HL-60/S4 (cell line): Measurements from ENCODE around the gene ACOT7.

Experiments used
- in situ Hi-C: fragments of 300-500 bp; cut with MboI; formaldehyde crosslinking; loops from 2 replicates; pipeline ENCODE4 v1.14.3; 2022; ENCODE audit warnings: low sequenced_read_pairs

ACOT7 gene

DNA sequence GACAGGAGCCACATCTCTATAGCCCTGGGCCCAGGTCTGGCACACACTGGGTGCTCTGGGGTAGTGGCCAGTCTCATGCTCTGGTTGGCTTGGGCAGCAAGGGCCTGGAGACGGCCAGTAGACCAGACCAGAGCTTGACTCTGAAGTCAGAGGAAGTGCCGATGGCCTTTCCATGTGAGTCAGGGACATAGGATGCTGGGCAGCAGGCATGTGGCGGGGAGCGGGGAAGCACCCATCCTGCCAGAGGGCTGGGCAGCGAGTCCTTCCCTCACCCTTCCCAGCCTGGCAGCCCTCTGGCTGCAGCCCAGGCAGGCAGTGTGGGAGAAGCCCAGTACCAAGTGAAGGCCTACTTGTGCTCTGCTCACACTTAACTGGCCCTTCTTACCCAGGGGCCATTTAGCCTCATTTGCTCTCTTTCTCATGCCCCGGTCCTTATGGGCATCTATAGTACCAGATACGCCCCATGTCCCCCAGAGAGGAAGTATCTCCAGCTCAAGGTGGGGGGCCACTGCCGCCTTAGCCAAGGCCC is 136.0 kb downstream of the ACOT7 start:
- in situ Hi-C loops = loop anchor here (10.0 kb wide), 1 partner anchor 87 kb away; no protein-coding TSS in a partner anchor

DNA sequence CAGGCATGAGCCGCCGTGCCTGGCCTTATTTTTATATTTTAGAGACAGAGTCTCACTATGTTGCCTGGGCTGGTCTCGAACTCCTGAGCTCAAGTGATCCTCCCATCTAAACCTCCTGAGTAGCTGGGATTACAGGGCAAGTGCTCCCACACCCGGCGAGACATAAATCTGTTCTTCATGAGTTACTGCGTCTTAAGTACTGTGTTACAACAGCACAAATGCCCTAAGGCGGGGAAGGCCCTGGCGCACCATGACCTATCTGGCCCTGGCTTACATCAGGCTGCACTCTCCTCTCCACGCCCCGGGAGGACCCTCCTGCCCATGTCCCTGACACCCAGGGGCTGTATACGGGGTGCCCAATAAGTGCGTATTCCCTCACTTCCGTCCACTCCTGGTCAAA is 136.9 kb downstream of the ACOT7 start:
- in situ Hi-C loops = loop anchor here (10.0 kb wide), 1 partner anchor 88 kb away; no protein-coding TSS in a partner anchor

DNA sequence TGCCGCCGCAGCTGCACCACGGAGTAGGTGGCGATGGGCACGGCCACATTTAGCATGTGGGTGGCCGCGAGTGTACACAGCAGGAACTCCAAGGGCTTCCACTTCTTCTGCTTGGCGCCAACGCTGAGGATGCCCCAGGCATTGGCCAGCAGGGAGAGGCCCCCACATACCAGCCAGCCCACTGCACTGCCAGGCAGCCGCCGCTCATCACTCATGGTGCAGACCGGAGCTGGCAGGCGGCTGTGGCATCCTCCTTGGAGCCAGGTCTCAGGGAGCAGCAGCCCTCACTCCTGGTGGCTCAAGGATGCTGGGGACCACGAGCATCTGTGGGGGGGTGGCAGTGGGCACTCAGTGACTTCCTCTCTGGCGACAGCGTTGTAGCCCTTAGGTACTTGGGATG is 138.9 kb downstream of the ACOT7 start:
- in situ Hi-C loops = loop anchor here (10.0 kb wide), 1 partner anchor 90 kb away; no protein-coding TSS in a partner anchor

DNA sequence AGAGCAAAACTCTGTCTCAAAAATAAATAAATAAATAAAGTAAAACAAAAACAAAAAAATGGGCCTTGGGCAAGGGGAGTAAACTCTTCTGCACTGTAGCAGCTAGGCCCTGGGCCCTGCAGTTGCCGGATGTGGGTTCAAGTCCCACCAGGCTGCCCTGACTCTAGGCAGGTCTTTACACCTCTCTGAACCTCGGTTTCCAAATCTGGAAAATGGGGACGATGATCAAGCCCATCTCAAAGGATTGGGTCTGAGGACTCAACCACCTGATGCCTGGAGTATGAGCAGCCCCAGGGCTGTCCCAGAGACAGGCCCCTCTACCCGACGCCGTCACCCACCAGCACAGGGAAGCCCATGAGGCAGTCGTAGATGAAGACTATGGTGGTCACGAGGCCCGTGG is 140.2 kb downstream of the ACOT7 start:
- in situ Hi-C loops = loop anchor here (10.0 kb wide), 1 partner anchor 91 kb away; no protein-coding TSS in a partner anchor

DNA sequence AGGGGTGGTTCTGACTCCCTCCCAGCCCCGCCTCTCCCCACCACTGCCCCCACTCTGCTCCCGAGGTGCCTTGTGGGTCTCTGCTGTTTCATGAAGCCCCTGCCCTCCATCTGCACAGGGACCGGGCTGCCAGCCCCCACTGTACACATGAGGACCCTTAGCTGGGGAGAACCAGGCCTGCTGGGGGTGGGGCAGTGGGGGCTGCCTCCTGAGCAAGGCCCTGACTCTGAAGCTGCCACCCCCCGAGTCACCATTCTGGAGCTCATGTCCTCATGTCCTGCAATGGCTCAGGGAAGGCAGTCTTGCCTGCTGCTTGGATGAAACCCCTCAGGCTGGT is 141.2 kb downstream of the ACOT7 start:
- in situ Hi-C loops = loop anchor here (10.0 kb wide), 1 partner anchor 92 kb away; no protein-coding TSS in a partner anchor

DNA sequence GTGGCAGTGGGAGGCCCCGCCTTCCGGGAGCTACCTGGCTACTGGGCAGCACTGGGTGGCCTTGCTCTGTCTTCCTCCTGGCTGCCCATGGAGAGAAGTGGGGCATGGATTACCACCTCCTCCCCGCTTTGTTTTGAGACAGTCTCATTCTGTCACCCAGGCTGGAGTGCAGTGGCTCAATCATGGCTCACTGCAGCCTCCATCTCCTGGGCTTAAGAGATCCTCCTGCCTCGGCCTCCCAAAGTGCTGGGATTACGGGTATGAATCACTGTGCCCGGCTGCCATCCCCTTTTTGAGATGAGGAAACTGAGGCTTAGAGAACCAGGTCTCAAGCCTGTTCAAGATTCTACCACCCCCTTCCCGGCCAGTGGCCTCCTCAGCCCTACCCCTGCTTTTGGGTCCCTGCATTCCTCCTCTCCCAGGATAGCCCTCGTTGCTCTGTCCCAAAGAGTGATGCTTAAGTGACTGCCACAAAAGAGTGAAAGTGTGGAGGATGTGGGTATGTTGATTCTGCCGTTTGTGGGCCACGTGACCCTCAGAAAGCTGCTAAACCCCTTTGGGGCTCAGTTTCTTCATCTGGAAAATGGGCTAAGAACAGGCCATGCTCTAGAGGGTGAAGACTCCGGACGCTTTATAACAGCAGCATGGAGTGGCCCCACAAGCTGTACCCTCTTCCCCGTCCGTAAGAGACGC is 141.7 kb downstream of the ACOT7 start:
- in situ Hi-C loops = loop anchor here (10.0 kb wide), 1 partner anchor 93 kb away; no protein-coding TSS in a partner anchor

DNA sequence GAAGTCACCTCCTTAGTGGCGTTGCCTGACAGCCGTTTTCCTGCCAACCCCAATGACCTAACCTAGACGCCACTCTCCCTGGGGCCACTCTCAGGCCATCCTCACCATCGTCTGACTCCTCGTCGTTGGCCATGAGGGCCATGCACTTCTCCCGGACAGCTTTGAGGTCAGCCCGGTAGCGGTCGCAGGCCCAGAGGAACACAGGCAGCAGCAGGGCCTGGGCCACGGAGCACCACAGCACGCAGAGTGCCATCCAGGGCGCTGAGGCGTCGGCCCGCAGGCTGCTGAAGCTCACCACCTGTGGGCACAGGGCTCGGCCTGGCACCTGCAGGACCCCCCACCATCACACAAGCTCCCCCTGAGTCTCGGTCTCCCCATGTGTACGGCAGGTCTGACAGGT is 142.3 kb downstream of the ACOT7 start:
- in situ Hi-C loops = loop anchor here (10.0 kb wide), 1 partner anchor 94 kb away; no protein-coding TSS in a partner anchor

DNA sequence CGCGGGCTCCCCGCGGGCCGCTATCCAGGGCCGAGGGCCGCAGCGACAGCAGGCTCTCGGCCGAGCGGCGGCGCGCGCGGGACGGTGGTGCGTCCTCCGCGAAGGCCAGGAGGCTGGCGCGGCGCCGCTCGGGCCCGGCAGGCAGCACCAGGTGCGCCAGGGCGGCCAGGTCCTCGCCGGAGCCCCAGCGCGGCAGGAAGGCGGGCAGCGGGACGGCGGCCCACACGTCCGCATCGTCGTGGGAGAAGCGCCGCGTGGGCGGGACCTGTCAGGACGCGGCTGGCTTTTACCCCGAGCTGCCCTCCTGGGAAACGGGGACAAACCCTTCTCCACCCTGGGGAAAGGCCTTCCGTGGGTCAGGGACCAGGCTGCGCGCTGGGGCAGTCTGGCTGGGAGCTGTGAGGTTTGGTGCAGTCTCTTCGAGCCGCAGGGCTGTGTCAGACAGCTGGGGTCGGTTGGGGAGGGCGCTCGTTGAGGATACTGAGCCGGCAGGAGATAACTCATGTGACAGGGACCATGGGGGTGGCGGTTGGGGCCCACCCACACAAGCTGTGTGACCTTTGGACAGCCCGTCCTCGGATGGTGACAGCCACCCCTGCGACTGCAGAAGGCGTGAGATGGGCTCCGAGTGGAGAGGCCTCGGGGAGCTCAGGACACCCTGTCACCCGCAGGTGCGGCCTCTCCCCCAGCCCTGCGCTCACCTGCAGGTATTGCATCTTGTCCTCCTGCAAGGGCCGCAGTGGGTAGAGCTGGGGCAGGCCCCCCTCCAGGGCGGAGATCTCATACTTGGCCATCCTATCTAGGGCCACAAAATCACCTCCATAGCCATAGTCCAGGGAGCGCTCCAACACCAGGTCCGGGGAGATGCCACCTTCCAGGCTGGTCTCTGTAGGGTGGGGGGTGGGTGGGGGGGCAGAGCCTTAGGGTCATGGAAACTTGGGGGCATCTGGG is 143.6 kb downstream of the ACOT7 start:
- in situ Hi-C loops = loop anchor here (10.0 kb wide), 2 partner anchors 95 to 155 kb away; no protein-coding TSS in a partner anchor

DNA sequence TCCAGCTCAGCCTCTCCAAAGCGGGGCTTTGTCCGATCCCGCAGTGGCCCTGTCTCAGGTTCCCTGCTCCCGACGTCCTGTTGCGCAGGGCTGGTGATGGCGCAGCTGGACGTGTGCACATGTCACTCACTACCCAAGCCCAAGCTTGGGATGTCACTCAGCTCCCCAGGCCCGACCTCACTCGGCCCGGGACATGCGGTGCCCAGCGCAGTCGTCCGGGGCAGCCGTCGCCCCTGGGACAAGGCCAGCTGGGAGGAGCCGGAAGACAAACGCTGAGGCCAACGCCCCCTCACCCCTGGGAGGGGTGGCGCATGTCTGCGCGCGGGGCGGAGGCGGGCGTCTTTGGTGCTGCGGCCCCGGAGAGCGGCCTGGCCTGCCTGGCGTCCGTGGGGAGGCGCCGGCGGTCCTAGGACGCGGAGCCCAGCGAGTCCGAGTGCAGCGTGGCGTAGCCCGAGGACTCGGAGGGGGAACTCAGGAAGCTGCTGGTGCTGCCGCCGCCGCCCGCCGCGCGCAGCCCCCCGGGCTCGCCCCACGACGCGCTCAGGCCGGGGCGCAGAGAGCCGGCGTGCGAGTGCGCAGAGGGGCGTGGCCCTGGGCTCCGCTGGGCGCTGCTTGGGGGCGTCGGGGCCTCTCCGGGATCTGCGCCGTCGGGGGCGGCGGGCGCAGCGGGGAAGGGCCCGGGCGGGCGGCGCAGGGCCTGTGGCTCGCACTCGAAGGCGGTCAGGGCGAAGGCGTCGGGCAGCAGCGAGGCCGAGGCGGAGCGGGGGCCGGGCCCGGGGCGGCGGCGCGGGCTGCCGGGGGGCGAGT is 144.4 kb downstream of the ACOT7 start:
- in situ Hi-C loops = loop anchor here (10.0 kb wide), 1 partner anchor 156 kb away; no protein-coding TSS in a partner anchor

DNA sequence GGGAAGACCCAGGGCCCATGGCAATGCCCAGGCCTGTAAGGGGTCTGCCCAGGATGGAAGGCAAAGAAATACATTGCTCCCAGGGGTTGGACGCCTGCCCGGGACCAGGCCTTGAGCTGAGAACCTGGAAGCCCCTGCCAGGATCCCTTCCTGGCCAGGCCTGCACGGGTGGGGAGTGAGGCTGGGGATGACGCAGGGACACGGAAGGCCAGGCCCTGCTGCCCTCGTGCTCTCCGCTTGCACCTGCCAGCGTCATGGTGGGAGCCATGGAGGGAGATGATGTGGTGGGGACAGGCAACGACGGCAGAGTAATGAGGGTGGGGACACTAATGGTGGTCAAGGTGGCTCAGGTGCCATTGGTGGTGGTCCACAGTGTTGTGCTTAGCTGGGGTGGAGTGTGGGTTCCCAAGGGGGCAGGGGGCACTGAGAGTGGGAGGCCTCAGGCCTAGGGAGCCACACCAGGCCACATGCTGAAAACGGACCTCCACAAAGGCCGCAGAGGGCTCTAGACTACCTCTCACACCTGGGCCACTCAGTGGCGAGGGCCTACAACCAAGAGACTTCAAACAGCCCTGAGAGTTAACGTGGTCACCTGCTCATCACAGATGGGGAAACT is 145.3 kb downstream of the ACOT7 start:
- in situ Hi-C loops = loop anchor here (10.0 kb wide), 1 partner anchor 157 kb away; no protein-coding TSS in a partner anchor

DNA sequence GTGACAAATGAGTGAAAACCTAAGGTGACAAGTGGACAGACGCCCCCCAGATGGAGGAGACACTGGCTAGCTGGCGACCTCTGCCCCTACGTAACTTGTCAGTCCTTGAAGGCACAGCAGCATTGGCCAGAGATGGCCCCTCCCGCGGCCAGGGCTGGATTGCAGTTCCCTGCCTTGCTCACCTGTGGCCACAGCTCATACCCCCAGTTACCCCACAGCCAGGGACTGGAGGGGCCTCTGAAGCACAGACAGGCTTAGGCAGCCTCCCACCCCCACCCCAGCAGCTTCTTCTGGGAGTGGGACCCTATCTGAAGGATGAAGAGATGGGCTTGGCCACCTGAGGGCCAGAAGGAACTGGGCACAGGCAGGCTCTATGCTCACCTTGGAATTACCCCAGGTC is 145.9 kb downstream of the ACOT7 start:
- in situ Hi-C loops = loop anchor here (10.0 kb wide), 1 partner anchor 157 kb away; no protein-coding TSS in a partner anchor

DNA sequence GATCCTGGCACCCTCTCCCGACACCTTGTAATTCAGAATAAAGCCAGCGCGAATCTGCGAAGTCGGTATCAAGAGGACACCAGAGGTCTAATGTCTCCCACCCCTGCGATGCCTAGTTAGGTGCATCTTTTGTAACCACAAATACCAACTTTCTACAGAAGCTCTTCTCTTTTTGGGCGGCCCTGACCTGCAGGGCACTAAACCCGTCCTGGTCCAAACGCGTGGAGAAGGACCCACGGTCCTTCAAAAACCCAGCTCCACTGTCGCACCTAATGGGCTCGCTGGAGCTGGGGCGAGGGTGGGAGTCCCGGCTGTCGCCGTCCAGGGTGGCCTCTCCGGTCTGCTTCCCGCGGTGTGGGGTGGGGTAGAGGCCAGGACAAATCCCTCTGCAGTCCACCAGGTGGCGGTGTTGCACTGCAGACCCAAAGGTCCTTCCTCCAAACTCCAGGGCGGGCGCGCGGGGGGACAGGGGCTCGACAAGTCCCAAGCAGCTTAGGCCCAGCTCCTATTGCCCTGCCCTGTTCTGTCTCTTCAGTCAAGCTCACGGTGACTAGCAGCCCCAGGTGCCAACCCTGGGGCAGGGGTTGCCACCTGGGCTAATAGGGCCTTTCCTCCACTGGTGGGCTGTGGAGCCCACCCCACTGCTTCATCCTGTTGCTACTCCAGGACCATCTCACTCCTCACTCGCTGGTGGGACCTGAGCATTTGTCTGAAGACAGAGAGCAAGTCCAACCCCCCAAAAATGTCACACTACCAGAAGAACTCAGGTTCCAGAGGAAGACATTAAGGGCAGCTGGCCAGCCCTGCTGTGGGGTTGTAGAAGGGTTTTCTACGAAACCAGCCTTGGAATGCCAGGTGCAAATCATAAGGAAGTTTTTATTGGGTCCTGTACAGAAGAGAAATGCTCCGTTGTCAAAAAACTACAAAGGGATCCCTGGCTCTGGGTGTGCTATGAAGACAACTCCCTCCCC is 146.8 kb downstream of the ACOT7 start:
- in situ Hi-C loops = loop anchor here (10.0 kb wide), 1 partner anchor 158 kb away; no protein-coding TSS in a partner anchor

DNA sequence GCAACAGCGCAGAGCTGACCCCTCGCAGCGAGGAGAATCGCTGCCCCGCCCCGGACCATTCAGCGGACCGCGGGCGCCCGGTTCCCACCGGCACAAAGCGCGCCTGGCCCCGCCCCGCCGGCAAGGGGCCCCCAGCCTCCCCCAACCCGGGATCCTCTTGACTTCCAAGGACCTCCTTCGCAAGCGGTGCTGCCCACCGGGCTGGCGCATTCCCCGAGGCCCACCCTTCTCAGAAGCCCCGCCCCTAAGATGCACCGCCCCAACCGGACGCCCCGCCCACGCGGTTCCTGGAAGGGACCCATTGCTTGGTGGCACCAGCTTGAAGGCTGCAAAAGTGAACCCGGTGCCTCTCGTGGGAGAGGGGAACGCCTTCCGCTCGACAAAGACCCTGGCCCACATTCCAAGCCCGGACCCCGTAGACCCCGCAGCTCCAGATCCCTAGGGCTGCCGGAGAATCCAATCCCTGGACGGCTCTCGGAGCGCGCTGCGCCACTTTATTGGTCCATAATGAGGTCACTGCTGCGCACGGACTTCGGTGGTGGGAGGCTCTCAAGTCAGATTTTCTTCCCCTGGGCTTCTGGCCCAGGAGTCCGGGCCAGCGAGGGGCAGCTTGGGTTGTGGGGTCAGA is 147.6 kb downstream of the ACOT7 start:
- in situ Hi-C loops = loop anchor here (10.0 kb wide), 1 partner anchor 159 kb away; no protein-coding TSS in a partner anchor

DNA sequence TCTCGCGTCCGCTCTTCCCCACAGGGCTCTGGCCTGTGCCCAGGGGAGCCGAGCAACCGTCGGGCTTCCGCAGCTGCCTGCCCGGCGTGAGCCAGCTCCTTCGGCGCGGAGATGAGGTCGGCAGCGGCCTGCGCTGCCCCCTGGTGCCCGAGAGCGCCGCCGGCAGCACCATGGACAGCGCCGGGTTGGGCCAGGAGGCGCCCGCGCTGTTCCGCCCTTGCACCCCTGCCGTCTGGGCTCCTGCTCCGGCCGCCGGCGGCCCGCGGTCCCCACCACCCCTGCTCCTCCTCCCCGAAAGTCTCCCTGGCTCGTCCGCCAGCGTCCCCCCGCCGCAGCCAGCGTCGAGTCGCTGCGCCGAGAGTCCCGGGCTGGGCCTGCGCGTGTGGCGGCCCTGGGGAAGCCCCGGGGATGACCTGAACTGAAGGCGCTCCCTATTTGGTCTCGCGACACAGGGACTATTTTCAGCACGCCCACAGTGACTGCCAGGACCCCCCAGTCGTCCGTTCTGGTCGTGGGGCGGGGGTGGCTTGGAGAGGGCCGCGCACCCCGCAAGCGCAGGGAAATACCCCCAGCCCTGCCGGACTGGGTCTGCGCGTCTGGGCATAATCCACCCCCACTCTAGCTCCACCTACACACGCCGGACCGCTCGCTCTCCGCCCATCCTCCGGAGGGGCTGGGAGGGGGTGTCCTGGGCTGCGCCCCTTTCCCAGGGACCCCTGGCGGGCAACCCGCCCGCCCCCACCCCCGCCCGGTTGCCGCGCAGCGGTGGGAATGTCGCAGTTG is 148.3 kb downstream of the ACOT7 start:
- in situ Hi-C loops = loop anchor here (10.0 kb wide), 1 partner anchor 160 kb away; no protein-coding TSS in a partner anchor

DNA sequence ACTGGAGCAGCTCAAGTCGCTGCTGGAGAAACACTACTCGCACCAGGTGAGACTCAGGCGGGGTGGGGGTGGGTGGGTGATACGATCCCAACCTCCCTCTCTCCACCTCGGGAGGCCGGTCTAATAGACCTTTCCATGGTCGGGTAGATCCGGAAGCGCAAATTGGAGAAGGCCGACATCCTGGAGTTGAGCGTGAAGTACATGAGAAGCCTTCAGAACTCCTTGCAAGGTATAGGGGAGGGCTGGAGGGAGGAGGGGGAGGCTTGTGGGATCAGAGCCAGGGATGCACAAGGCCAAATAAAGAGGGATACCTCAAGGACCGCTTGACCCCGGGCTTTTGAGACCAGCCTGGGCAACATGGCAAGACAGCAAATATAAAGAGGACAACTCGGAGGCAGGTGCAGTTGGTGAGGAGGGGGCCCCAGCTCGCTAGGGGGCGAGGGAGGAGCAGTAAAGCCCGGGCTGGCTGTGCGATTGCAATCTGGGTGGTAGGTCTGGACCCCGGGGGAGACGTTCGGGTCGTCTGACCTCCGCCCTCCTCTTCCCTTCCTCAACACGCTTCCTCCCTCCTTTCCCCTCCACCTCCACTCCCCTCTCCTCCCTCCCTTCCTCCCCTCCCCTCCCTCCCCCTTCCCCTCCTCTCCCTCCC is 149.0 kb downstream of the ACOT7 start:
- in situ Hi-C loops = loop anchor here (10.0 kb wide), 1 partner anchor 160 kb away; no protein-coding TSS in a partner anchor

DNA sequence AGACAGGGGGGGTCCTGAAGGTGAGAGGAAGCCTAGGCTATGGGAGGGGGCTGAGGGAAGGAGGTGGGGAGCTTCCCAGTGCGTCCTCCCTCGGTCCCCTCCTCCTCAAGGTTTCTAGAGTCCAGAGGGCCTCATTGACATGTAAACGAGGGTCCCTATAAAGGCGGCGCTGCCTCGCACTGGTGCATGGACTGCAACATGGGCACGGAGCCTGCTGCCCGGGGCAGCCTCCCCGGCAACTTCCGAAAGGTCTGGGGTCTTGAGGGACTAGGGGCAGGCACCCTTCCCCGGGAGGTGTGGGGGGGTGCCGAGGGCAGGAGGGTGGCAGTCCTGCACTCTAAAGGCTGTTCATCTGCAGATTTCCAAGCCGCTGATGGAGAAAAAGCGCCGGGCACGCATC is 149.6 kb downstream of the ACOT7 start, which contains the start of gene HES3:
Gene HES3 (plus strand): TSS at position 187 of the 400 bp plus-strand sequence. CDS start 187 bp downstream, at position 374.
- in situ Hi-C loops = loop anchor here (10.0 kb wide), 1 partner anchor 161 kb away; no protein-coding TSS in a partner anchor
